UCSD-AML1 (cell line): ENCODE results near the gene APBA2.

Source experiments
- DNase-seq: peaks from one replicate; lab custom pipeline; 2025; ENCODE audit not compliant: unreplicated experiment; lab: John Stamatoyannopoulos, UW

Gene APBA2

GRCh38 chr15:28955160-28955992 is 69.6 kb downstream of the APBA2 start:
- peak; percentile 31 for DNase-seq

- DNase-seq: no peak
Measured at GRCh38 chr15:28955993-28956421, 70.2 kb downstream of the APBA2 start.

GRCh38 chr15:28956491-28956890 is 70.7 kb downstream of the APBA2 start:
- no peak for DNase-seq

GRCh38 chr15:28957606-28958498 is 72.1 kb downstream of the APBA2 start:
- DNase-seq: no peak

GRCh38 chr15:28959326-28959725 is 73.6 kb downstream of the APBA2 start:
- no peak for DNase-seq

- no peak for DNase-seq
Measured at GRCh38 chr15:28960979-28961378, 75.2 kb downstream of the APBA2 start.

GRCh38 chr15:28961391-28961790 is 75.6 kb downstream of the APBA2 start:
- DNase-seq: no peak

- no peak for DNase-seq
Measured at GRCh38 chr15:28962851-28963710, 77.3 kb downstream of the APBA2 start.

GRCh38 chr15:28963711-28964081 is 77.9 kb downstream of the APBA2 start:
- DNase-seq: no peak

- no peak for DNase-seq
Measured at GRCh38 chr15:28964098-28964497, 78.3 kb downstream of the APBA2 start.

- no peak for DNase-seq
Measured at GRCh38 chr15:28967066-28967465, 81.3 kb downstream of the APBA2 start.

- DNase-seq: no peak
Measured at GRCh38 chr15:28967990-28968389, 82.2 kb downstream of the APBA2 start.

- no peak for DNase-seq
Measured at GRCh38 chr15:28969511-28970085, 83.8 kb downstream of the APBA2 start.

GRCh38 chr15:28974142-28974541 is 88.4 kb downstream of the APBA2 start:
- no peak for DNase-seq

- DNase-seq: peak; percentile 41
Measured at GRCh38 chr15:28975766-28976179, 90.0 kb downstream of the APBA2 start.

GRCh38 chr15:28977377-28978010 is 91.7 kb downstream of the APBA2 start:
- no peak for DNase-seq

GRCh38 chr15:28978011-28978378 is 92.2 kb downstream of the APBA2 start:
- no peak for DNase-seq

- DNase-seq: no peak
Measured at GRCh38 chr15:28978661-28979060, 92.9 kb downstream of the APBA2 start.

- DNase-seq: no peak
Measured at GRCh38 chr15:28979208-28979841, 93.6 kb downstream of the APBA2 start.
